Measurements from ENCODE around the gene RPE.

DNA sequence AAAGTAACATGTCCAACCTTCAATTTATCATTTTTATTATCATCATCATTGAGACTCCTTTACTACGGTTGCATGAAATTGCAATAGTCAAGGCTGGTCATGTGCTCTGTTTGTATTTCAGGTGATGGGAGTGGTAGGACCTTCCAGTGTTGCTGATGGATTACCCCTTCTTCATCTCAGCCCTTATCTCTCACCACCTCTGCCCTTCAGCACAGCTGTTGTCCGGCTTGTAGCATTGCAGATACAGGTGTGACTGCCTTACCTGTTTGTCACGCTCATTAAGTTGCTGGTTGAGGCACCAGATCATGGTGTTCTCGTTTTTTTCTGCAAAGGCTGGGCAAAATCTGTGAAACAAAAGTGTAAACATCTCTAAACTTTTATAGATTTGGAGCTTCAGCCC is 31.7 kb upstream of the RPE start:
- TF ChIP-seq CTCF (IDR thresholded peaks at IDR 0.05; ENCODE audit: low read depth, low read length, poor library complexity, severe bottlenecking) (no peak), EZH2phosphoT487 (IDR thresholded peaks at IDR 0.05; ENCODE audit: borderline replicate concordance, low read length) (no peak)

Data from DOHH2 (cell line).